ENCODE data around the gene TTF2.
A peak's percentile ranks its signal among the peaks of the same experiment; 100 is the strongest.

The TTF2 gene

GRCh38 chr1:117059334-117059677 is 820 bp upstream of the TTF2 start:
- no peak for TF ChIP-seq CTCF (IDR thresholded peaks at IDR 0.05; ENCODE audit: low read depth, low read length)
- H3K4me3 ChIP-seq (ENCODE audit: low read depth, low read length), result peak overlapping the region; percentile 80

GRCh38 chr1:117060441-117061317 is 553 bp downstream of the TTF2 start:
- no peak for TF ChIP-seq CTCF (IDR thresholded peaks at IDR 0.05; ENCODE audit: low read depth, low read length)

GRCh38 chr1:117061986-117062415 is 1.9 kb downstream of the TTF2 start:
- no peak overlapping the region for H3K4me3 ChIP-seq (ENCODE audit: low read depth, low read length)
- TF ChIP-seq CTCF (IDR thresholded peaks at IDR 0.05; ENCODE audit: low read depth, low read length), result no peak

More at GRCh38 chr1:117060441-117061317, 553 bp downstream of the TTF2 start:
- peak overlapping the region; percentile 80 for H3K4me3 ChIP-seq (ENCODE audit: low read depth, low read length)

- TF ChIP-seq CTCF (IDR thresholded peaks at IDR 0.05; ENCODE audit: low read depth, low read length), result no peak
- no peak overlapping the region for H3K4me3 ChIP-seq (ENCODE audit: low read depth, low read length)
Measured at GRCh38 chr1:117066367-117066766, 6.2 kb downstream of the TTF2 start.

- TF ChIP-seq CTCF (IDR thresholded peaks at IDR 0.05; ENCODE audit: low read depth, low read length), result peak; percentile 68
- no peak overlapping the region for H3K4me3 ChIP-seq (ENCODE audit: low read depth, low read length)
Measured at GRCh38 chr1:117067533-117068370, 7.6 kb downstream of the TTF2 start.

GRCh38 chr1:117068580-117068979 is 8.5 kb downstream of the TTF2 start:
- H3K4me3 ChIP-seq (ENCODE audit: low read depth, low read length), result no peak overlapping the region
- no peak for TF ChIP-seq CTCF (IDR thresholded peaks at IDR 0.05; ENCODE audit: low read depth, low read length)
